ENCODE measurements around the gene CFAP210. TPM values are rescaled to one million over a fixed set of nuclear protein-coding genes. Genes with fewer than 3 reads are reported as not detected.

The CFAP210 gene
- total RNA-seq, 1 experiment from 2014 or later, result not detected

DNA sequence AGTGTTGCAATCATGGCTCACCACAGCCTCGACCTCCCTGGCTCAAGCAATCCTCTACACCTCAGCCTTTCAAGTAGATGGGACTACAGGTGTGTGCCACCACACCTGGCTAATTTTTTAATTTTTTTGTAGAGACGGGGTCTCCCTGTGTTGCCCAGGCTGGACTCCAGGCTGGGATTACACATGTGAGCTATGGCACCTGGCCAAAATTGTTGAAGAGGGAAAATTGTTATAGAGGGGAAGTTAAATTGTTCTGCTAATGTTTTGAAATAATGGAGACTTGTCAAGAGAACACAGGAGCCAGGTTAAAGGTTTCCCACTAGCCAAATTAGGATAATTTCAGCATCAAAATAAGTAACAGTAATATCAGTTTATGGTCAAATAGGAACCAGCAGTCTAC lies 84.9 kb downstream of the CFAP210 start:
- no peak for ATAC-seq
- Histone ChIP-seq H3K27me3 (ENCODE audit: insufficient read depth, low read length) (no peaks in the 10 kb centered on the region), H3K36me3 (ENCODE audit: control insufficient read depth in 1 of 2, insufficient read depth in 2 of 2, low read length in 2 of 2) (peaks cover 9 to 29% of the 10 kb centered on the region in 2 experiments; a peak in 3 of 4 replicates), H3K79me2 (ENCODE audit: insufficient read depth, low read length) (peaks cover 18% of the 10 kb centered on the region), H3K4me2 (ENCODE audit: low read length) (no peak overlapping the region), H2AFZ (ENCODE audit: low read depth, low read length, poor library complexity, severe bottlenecking) (no peak overlapping the region), H3K9ac (ENCODE audit: low read length) (no peak overlapping the region), H3K4me3 (replicated peaks in 1 of 2; ENCODE audit: low read depth in 1 of 2, low read length in 2 of 2) (no peak overlapping the region), H3K4me1 (ENCODE audit: control insufficient read depth in 1 of 2, insufficient read depth in 2 of 2, low read length in 2 of 2) (no peaks in the 10 kb centered on the region), H4K20me1 (ENCODE audit: insufficient read depth) (no peaks in the 10 kb centered on the region), H3K27ac (ENCODE audit: low read depth, low read length) (no peak overlapping the region), H3K9me3 (ENCODE audit: control insufficient read depth in 1 of 2, insufficient read depth in 1 of 2, low read depth in 1 of 2, low read length in 2 of 2) (no peaks in the 10 kb centered on the region), H3K9me2 (ENCODE audit: insufficient read depth) (no peaks in the 10 kb centered on the region)
- no TSS peak for BruUV-seq (replicated peaks)
- no peak for DNase-seq (ENCODE audit: low read depth, low spot score)
- TF ChIP-seq, protein P1, sequence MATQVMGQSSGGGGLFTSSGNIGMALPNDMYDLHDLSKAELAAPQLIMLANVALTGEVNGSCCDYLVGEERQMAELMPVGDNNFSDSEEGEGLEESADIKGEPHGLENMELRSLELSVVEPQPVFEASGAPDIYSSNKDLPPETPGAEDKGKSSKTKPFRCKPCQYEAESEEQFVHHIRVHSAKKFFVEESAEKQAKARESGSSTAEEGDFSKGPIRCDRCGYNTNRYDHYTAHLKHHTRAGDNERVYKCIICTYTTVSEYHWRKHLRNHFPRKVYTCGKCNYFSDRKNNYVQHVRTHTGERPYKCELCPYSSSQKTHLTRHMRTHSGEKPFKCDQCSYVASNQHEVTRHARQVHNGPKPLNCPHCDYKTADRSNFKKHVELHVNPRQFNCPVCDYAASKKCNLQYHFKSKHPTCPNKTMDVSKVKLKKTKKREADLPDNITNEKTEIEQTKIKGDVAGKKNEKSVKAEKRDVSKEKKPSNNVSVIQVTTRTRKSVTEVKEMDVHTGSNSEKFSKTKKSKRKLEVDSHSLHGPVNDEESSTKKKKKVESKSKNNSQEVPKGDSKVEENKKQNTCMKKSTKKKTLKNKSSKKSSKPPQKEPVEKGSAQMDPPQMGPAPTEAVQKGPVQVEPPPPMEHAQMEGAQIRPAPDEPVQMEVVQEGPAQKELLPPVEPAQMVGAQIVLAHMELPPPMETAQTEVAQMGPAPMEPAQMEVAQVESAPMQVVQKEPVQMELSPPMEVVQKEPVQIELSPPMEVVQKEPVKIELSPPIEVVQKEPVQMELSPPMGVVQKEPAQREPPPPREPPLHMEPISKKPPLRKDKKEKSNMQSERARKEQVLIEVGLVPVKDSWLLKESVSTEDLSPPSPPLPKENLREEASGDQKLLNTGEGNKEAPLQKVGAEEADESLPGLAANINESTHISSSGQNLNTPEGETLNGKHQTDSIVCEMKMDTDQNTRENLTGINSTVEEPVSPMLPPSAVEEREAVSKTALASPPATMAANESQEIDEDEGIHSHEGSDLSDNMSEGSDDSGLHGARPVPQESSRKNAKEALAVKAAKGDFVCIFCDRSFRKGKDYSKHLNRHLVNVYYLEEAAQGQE (IDR thresholded peaks at IDR 0.05; ENCODE audit: low read depth), result no peak
- TF ChIP-seq EGR1 (IDR thresholded peaks at IDR 0.05; ENCODE audit: low read depth), result no peak
- no peak for TF ChIP-seq EZH2phosphoT487 (IDR thresholded peaks at IDR 0.05; ENCODE audit: borderline replicate concordance)
- TF ChIP-seq, protein P2, sequence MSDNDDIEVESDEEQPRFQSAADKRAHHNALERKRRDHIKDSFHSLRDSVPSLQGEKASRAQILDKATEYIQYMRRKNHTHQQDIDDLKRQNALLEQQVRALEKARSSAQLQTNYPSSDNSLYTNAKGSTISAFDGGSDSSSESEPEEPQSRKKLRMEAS (IDR thresholded peaks at IDR 0.05), result no peak
- TF ChIP-seq, protein P3, sequence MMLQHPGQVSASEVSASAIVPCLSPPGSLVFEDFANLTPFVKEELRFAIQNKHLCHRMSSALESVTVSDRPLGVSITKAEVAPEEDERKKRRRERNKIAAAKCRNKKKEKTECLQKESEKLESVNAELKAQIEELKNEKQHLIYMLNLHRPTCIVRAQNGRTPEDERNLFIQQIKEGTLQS (IDR thresholded peaks at IDR 0.05), result no peak
- no peak for TF ChIP-seq RAD21 (IDR thresholded peaks at IDR 0.05; ENCODE audit: low read depth)
- TF ChIP-seq SRF (IDR thresholded peaks at IDR 0.05; ENCODE audit: low read depth), result no peak
- RAD21 ChIA-PET (ENCODE audit: low non-redundant PET in 1 of 2, low total read pairs in 2 of 2, uncharacterized antibody in 2 of 2, unreplicated experiment in 2 of 2), result no interaction called here
- CTCF ChIA-PET, result no interaction called here
- POLR2A ChIA-PET, result no interaction called here
- intact Hi-C loops (cut with micrococcal nuclease), result no loop called here

Data from HCT116 (cell line).